HG02571 (cell line): ENCODE results near the gene KRT24.
"Not testable (repeated sequence)": the region's sequence is repeated elsewhere in the genome, so short reads cannot be mapped to it uniquely, and the experiment has no call there.

Source experiments
- ATAC-seq: cut with Tn5 transposase; IDR thresholded peaks from one replicate; pipeline ENCODE4 v1.9.1; 2021; ENCODE audit warnings: mild to moderate bottlenecking, moderate library complexity; ENCODE audit not compliant: unreplicated experiment

The KRT24 gene

DNA sequence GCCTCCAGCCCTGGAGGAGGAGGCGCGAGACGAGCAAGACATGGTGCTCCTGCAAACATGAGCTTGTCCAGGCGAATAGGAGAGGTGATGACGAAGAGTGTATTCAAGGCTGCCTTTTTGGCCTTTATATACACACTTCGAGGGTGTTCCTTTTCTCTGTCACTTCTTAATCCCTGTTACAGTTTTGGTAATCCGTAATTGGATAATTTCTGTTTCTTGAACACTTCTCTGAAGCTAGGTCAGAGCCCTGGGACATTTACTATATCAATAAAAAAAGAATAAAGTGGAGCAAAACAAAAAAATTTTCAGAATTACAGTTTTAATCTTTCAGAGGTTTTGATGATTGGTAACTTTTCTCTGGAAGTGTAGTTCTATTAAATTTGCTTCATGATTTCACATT lies at the start of gene KRT24:
TSS of gene KRT24 (minus strand) at position 101 of the 400 bp plus-strand sequence. CDS start at position 42, 59 bp downstream.
- no peak for ATAC-seq

DNA sequence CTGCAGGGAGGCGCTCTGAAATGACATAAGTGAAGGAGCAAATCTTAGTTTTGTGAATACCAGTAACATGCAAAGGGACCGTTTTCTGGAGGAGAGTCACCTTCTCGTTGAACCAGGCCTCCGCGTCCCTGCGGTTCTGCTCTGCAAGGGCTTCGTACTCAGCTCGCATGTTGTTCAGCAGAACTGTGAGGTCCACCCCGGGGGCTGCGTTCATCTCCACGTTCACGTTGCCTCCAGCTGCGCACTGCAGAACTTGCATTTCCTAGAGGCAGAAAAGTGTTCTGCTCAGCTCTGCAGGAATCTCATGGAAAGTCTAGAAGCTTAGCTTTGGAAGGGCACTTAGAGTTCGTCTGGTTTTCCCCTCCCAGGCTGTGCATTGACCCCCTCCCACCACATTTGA lies 47.5 kb upstream of the KRT24 start:
- ATAC-seq, result no peak

DNA sequence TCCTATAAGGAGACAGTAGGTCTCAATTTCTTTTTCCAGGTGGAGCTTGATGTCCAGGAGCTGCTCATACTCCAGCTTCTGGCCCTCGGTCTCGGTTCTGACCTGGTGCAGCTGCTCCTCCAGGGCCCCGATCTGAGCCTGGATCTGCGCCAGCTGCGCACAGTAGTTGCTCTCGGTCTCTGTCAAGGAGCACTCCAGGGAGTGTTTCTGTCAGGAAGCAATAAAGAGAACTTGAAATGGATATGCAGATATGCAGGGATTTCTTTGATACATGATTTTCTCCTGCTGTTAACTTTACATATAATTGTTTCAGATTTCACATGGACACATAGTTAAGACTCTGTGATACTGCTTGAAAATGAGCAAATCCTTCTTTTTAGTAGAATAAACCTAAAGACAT lies 46.8 kb upstream of the KRT24 start:
- no peak for ATAC-seq

DNA sequence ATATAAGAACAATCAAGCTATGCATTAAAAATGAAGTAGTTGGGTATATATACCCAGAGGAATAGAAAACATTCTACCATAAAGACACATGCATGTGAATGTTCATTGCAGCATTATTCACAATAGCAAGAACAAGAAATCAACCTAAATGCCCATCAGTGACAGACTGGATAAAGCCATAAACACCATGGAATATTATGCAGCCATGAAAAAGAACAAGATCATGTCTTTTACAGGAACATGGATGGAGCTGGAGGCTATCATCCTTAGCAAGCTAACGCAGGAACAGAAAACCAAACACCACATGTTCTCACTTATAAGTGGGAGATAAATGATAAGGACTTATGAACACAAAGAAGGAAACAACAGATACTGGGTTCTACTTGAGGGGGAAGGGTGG lies 45.1 kb upstream of the KRT24 start:
- ATAC-seq, result not testable (repeated sequence)

- ATAC-seq, result no peak
Measured at GRCh38 chr17:40738553-40738952, 35.0 kb upstream of the KRT24 start.

- no peak for ATAC-seq
Measured at GRCh38 chr17:40735016-40735415, 31.5 kb upstream of the KRT24 start.

GRCh38 chr17:40734018-40734417 lies 30.5 kb upstream of the KRT24 start:
- ATAC-seq, result no peak

GRCh38 chr17:40730970-40731369 lies 27.4 kb upstream of the KRT24 start:
- ATAC-seq, result no peak

DNA sequence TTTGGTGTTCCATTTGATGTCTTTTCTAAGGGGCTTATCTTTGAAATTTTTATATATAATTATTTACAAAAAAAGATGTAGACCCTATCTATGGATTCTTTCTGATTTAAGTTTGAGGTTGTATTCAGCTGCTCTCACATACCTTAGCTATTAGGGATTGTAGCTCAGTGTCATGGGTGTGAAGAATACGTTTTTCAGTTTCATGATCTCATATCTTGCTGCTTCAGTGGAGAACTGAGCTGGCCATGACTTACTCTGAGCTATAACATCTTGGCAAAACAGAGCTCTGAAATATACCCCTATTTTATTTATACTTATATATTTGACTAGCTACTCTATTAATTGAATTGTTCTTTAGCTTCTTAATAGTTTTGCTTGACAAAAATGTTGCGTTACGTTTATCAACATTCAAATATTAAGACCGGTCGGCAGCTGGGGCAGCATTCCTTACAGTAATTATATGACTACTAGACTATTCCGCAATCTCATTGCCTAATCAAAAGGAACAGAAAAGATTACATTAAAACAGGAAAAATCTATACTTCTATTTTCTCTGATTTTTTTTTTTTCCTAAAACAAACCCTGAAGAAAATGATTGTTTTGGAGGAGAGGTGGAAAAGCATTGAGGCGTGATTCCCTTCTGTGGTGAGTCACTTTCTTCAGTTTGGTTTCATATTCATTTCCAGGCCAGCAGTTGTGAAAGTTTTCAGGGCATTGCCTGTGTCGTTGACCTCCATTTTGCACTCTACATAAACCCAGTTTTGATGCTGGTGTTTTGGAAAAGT lies 24.1 kb upstream of the KRT24 start:
- ATAC-seq, result no peak

GRCh38 chr17:40726919-40727318 lies 23.4 kb upstream of the KRT24 start:
- ATAC-seq, result no peak

- no peak for ATAC-seq
Measured at GRCh38 chr17:40724656-40725055, 21.1 kb upstream of the KRT24 start.

GRCh38 chr17:40722241-40722640 lies 18.7 kb upstream of the KRT24 start:
- no peak for ATAC-seq

- ATAC-seq, result no peak
Measured at GRCh38 chr17:40720899-40721298, 17.3 kb upstream of the KRT24 start.

DNA sequence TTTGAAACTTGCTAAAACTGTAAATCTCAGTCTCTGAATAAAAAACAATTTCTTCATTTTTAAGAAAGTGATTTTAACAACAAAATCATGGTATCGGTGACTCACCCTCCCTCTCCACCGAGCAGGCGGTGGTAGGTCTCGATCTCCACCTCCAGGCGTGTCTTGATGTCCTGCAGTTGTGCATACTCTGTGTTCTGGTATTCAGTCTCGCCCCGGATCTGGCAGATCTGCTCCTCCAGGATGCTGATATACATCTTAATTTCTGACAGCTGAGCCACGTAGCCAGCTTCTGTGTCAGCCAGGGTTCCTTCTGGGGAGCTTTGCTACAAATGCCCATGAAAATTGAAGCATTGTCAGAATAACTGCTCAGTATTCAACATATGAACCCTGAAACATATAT lies 15.4 kb upstream of the KRT24 start:
- ATAC-seq, result no peak

DNA sequence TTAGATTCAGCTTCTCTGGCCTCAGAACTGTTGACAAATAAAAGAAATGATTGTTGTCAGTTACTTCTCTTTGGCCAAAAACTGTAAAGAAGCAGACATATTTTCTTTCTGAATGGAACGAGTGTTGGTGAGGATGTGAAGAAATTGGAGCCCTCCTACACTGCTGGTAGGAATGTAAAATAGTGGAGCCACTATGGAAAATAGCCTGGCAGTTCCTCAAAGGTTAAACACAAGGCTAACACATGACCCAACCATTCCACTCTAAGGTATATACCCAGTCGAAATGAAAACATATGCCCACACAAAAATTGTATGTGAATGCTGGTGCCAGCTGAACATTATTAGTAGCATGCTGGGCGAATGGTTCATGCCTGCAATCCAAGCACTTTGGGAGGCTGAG lies 14.2 kb upstream of the KRT24 start:
- ATAC-seq, result no peak

- no peak for ATAC-seq
Measured at GRCh38 chr17:40714473-40714872, 10.9 kb upstream of the KRT24 start.

- ATAC-seq, result no peak
Measured at GRCh38 chr17:40707745-40708144, 4.2 kb upstream of the KRT24 start.

DNA sequence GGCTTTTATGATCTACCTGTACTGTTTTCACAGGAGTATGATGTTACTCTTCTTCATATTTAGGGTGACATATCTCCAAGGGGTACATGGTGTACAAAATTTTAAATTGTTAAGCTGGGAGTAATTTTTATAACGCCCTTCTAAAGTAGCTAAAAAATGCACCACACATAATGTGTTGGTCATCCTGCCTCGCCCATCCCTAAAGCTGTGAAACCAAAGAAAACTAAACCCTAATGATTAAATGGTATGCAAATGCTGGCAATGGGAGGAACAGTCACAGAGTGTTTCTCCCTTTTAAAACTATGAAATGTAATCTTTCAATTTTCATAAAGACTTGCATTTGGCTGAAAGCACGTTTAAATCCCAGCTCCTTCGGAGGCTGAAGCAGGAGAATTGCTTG lies 2.0 kb upstream of the KRT24 start:
- ATAC-seq, result no peak

DNA sequence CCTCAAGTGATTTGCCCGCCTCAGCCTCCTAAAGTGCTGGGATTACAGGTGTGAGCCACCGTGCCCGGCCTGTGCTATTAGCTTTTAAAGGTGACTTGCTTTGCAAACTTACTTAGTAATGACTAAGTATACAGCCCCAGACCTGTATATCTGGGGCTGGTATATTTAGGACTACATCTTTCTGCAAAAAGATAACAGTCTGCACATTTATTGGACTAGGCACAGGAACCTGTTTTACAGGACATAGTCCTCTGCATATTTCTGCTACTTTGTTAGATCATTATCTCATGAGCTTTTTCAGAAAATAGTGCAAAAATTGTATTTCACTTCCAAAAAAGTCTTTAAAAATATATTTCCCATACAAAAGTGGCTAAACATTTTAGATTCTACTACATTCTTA lies 1.3 kb downstream of the KRT24 start:
- no peak for ATAC-seq

DNA sequence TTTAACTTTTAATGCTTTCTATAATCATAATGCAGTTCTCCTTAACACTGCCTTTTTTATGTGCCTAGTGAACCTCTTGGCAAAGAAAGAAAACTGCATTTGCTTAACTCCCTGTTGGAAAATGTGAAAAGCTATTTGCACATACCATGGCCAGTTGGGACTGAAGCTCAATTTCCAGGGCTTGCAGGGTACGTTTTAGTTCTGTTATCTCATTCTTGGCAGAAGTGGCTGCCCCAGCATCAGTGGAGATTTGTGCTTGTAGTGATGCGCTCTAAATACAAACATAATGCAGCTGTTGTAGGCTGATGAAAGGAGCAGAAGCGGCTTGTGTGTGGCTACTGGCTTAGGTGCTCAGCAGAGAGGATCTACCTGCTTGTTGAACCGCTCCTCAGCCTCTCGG lies 3.7 kb downstream of the KRT24 start:
- no peak for ATAC-seq

DNA sequence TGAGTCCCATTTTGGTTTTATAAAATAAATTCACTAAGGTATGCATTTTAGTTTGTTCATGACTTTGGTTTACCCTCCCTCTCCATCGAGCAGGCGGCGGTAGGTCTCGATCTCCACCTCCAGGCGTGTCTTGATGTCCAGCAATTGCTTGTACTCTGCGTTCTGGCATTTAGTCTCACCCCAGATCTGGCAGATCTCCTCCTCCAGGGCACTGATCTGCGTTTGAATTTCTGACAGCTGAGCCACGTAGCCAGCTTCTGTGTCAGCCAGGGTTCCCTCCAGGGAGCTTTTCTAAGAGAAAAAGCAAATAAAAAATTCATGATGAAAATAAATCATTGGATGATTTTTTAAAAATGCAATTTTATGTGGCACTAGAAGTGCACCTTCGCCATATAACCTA lies 4.2 kb downstream of the KRT24 start:
- ATAC-seq, result no peak

GRCh38 chr17:40697297-40697696 lies 6.3 kb downstream of the KRT24 start:
- no peak for ATAC-seq

DNA sequence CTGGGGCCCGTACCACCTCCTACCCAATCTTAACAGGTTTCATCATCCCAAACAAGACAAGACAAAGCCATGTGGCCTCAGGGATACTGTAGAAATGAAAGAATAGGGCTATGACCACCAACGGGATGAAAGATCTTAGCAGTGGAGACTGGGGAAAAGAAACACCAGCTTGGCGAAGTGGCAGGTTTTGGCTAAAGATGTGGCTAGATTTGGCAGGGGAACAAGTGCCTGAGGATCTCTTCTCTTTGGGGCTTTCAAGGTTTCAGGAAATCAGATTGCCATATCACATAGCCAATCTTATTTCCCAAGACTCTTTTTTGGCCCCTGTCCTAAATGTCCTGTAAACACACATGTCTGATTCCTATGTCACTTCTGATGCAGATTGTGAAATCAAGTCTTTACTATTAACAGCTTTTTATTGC lies 6.9 kb downstream of the KRT24 start:
- no peak for ATAC-seq
